Mesendoderm (in vitro differentiated cells): ENCODE measurements around the gene ANO6.

Source experiments
- DNase-seq: peaks from one replicate; pipeline ENCODE4 v3.0.0; 2013
- H2AK5ac ChIP-seq: 2 replicates; pipeline ENCODE4 v1.6.1; 2013; ENCODE audit warnings: low read length, inconsistent platforms
- H2BK120ac ChIP-seq: 2 replicates; pipeline ENCODE4 v1.6.1; 2013; ENCODE audit warnings: low read depth, mild to moderate bottlenecking, low read length, moderate library complexity, mixed read lengths
- H2BK15ac ChIP-seq: replicated peaks from 2 replicates; pipeline ENCODE4 v1.6.1; 2013; ENCODE audit warnings: low read depth, mild to moderate bottlenecking, moderate library complexity
- H2BK5ac ChIP-seq: 2 replicates; pipeline ENCODE4 v1.6.1; 2013; ENCODE audit warnings: low read length, inconsistent platforms
- H3K18ac ChIP-seq: 2 replicates; pipeline ENCODE4 v1.6.1; 2013; ENCODE audit warnings: mild to moderate bottlenecking, low read length, mixed read lengths
- H3K23ac ChIP-seq: one replicate; pipeline ENCODE4 v1.6.1; 2013; ENCODE audit warnings: low read length
- H3K27ac ChIP-seq: 2 replicates; pipeline ENCODE4 v1.5.1; 2013; ENCODE audit warnings: low read depth, mild to moderate bottlenecking, inconsistent platforms, low read length, moderate library complexity
- H3K27me3 ChIP-seq: 2 replicates; pipeline ENCODE4 v1.6.1; 2013; ENCODE audit warnings: low read length, control low read depth, mild to moderate bottlenecking, inconsistent platforms; ENCODE audit not compliant: insufficient read depth, poor library complexity
- H3K36me3 ChIP-seq: 2 replicates; pipeline ENCODE4 v1.6.1; 2013; ENCODE audit warnings: low read length, inconsistent platforms; ENCODE audit not compliant: control insufficient read depth, insufficient read depth
- H3K4ac ChIP-seq: one replicate; pipeline ENCODE4 v1.6.1; 2013; ENCODE audit warnings: low read depth, mild to moderate bottlenecking, low read length, moderate library complexity
- H3K4me1 ChIP-seq: 2 replicates; pipeline ENCODE4 v1.6.1; 2013; ENCODE audit warnings: low read depth, low read length, inconsistent platforms; ENCODE audit not compliant: control insufficient read depth
- H3K4me2 ChIP-seq: 2 replicates; pipeline ENCODE4 v1.6.1; 2013; ENCODE audit warnings: low read length
- H3K4me3 ChIP-seq: 2 replicates; pipeline ENCODE4 v1.5.1; 2013; ENCODE audit warnings: mild to moderate bottlenecking, low read length
- H3K56ac ChIP-seq: one replicate; pipeline ENCODE4 v1.6.1; 2013; ENCODE audit warnings: low read length
- H3K79me1 ChIP-seq: 2 replicates; pipeline ENCODE4 v1.6.1; 2013; ENCODE audit warnings: low read length, inconsistent platforms
- H3K79me2 ChIP-seq: 2 replicates; pipeline ENCODE4 v1.6.1; 2013; ENCODE audit warnings: mild to moderate bottlenecking, low read length; ENCODE audit not compliant: control insufficient read depth, insufficient read depth
- H3K9ac ChIP-seq: 2 replicates; pipeline ENCODE4 v1.6.1; 2013; ENCODE audit warnings: low read length, inconsistent platforms
- H4K5ac ChIP-seq: one replicate; pipeline ENCODE4 v1.6.1; 2013; ENCODE audit warnings: low read length
- H4K8ac ChIP-seq: one replicate; pipeline ENCODE4 v1.6.1; 2013; ENCODE audit warnings: low read depth, mild to moderate bottlenecking, control low read depth, low read length, moderate library complexity
- WGBS: extraction: QIAGEN DNeasy Blood & Tissue Kit; methylation state at CpG from one replicate; pipeline ENCODE4 v1.1.7; 2013; ENCODE audit warnings: low lambda C conversion rate, missing lambda C conversion rate; ENCODE audit not compliant: insufficient coverage; ENCODE audit errors: extremely low coverage; 5-methylcytosine and 5-hydroxymethylcytosine counted together

ANO6 gene

GRCh38 chr12:45214749-45215418, 1.0 kb upstream of the ANO6 start:
- no peak for DNase-seq
- no peak overlapping the region for H3K4ac ChIP-seq
- H3K36me3 ChIP-seq, result no peaks in the 10 kb centered on the region
- H2BK15ac ChIP-seq, result no peak overlapping the region
- peaks cover 34% of the 10 kb centered on the region for H3K79me2 ChIP-seq
- no peak overlapping the region for H4K5ac ChIP-seq
- no peaks in the 10 kb centered on the region for H3K27me3 ChIP-seq
- no peak overlapping the region for H2BK120ac ChIP-seq
- no peak overlapping the region for H2AK5ac ChIP-seq
- no CpG with 5 or more reads among the region's 11 CpGs for WGBS
- no peak overlapping the region for H4K8ac ChIP-seq
- peak overlapping the region; percentile 77 for H3K4me3 ChIP-seq
- peaks cover 6% of the 10 kb centered on the region for H3K79me1 ChIP-seq
- H3K4me1 ChIP-seq, result peaks cover 5% of the 10 kb centered on the region
- H3K23ac ChIP-seq, result no peak overlapping the region
- peak overlapping the region; percentile 90 for H3K4me2 ChIP-seq
- no peak overlapping the region for H3K18ac ChIP-seq
- H2BK5ac ChIP-seq, result no peak overlapping the region
- H3K56ac ChIP-seq, result peak overlapping the region; percentile 95
- H3K27ac ChIP-seq, result peak overlapping the region; percentile 95
- peak overlapping the region; percentile 72 for H3K9ac ChIP-seq

GRCh38 chr12:45216230-45216982, 511 bp downstream of the ANO6 start:
- peaks cover 10% of the 10 kb centered on the region for H3K79me1 ChIP-seq
- peak overlapping the region; percentile 72 for H3K9ac ChIP-seq
- H3K27me3 ChIP-seq, result no peaks in the 10 kb centered on the region
- peaks cover 19% of the 10 kb centered on the region for H3K4me1 ChIP-seq
- peak overlapping the region; percentile 32 for H2BK120ac ChIP-seq
- DNase-seq, result peak; percentile 79
- peak overlapping the region; percentile 70 for H3K4me2 ChIP-seq
- H3K27ac ChIP-seq, result peak overlapping the region; percentile 95
- peak overlapping the region; percentile 94 for H3K23ac ChIP-seq
- WGBS, result no CpG with 5 or more reads among the region's 70 CpGs
- no peak overlapping the region for H2BK15ac ChIP-seq
- peak overlapping the region; percentile 98 for H3K18ac ChIP-seq
- peak overlapping the region; percentile 58 for H3K4ac ChIP-seq
- H4K5ac ChIP-seq, result no peak overlapping the region
- H3K79me2 ChIP-seq, result peaks cover 47% of the 10 kb centered on the region
- H2AK5ac ChIP-seq, result no peak overlapping the region
- peak overlapping the region; percentile 77 for H3K4me3 ChIP-seq
- no peaks in the 10 kb centered on the region for H3K36me3 ChIP-seq
- peak overlapping the region; percentile 63 for H2BK5ac ChIP-seq
- H4K8ac ChIP-seq, result peak overlapping the region; percentile 41
- peak overlapping the region; percentile 95 for H3K56ac ChIP-seq

GRCh38 chr12:45216983-45217485, 1.1 kb downstream of the ANO6 start:
- Histone ChIP-seq H3K9ac (peak overlapping the region; percentile 72), H2AK5ac (no peak overlapping the region), H3K4me2 (peak overlapping the region; percentile 70), H2BK5ac (peak overlapping the region; percentile 45), H3K23ac (no peak overlapping the region), H3K27ac (peak overlapping the region; percentile 95), H2BK15ac (peak overlapping the region; percentile 41), H3K36me3 (no peaks in the 10 kb centered on the region), H3K56ac (peak overlapping the region; percentile 95), H3K18ac (peak overlapping the region; percentile 98), H3K79me1 (peaks cover 10% of the 10 kb centered on the region), H3K4ac (peak overlapping the region; percentile 58), H2BK120ac (peak overlapping the region; percentile 29), H3K27me3 (no peaks in the 10 kb centered on the region), H4K8ac (no peak overlapping the region), H3K4me1 (peaks cover 20% of the 10 kb centered on the region), H4K5ac (no peak overlapping the region), H3K79me2 (peaks cover 53% of the 10 kb centered on the region), H3K4me3 (peak overlapping the region; percentile 77)
- DNase-seq, result no peak
- WGBS, result no CpG with 5 or more reads among the region's 9 CpGs

- Histone ChIP-seq H3K23ac (no peak overlapping the region), H2BK5ac (no peak overlapping the region), H3K27me3 (no peaks in the 10 kb centered on the region), H2BK15ac (no peak overlapping the region), H2BK120ac (no peak overlapping the region), H3K9ac (peak overlapping the region; percentile 57), H4K8ac (no peak overlapping the region), H3K4me1 (peaks cover 24% of the 10 kb centered on the region), H3K18ac (no peak overlapping the region), H3K79me2 (peaks cover 61% of the 10 kb centered on the region), H4K5ac (no peak overlapping the region), H3K36me3 (no peaks in the 10 kb centered on the region), H2AK5ac (no peak overlapping the region), H3K56ac (peak overlapping the region; percentile 46), H3K4me2 (peak overlapping the region; percentile 41), H3K27ac (no peak overlapping the region), H3K79me1 (peaks cover 12% of the 10 kb centered on the region), H3K4ac (no peak overlapping the region), H3K4me3 (no peak overlapping the region)
- no peak for DNase-seq
- no CpG with 5 or more reads among the region's 2 CpGs for WGBS
Measured at GRCh38 chr12:45217846-45218245, 2.0 kb downstream of the ANO6 start.

GRCh38 chr12:45219621-45220020, 3.7 kb downstream of the ANO6 start:
- Histone ChIP-seq H4K5ac (no peak overlapping the region), H3K79me1 (peaks cover 14% of the 10 kb centered on the region), H3K4me2 (no peak overlapping the region), H3K23ac (peak overlapping the region; percentile 11), H3K4me3 (no peak overlapping the region), H3K36me3 (no peaks in the 10 kb centered on the region), H3K4me1 (peaks cover 28% of the 10 kb centered on the region), H3K18ac (no peak overlapping the region), H2BK5ac (no peak overlapping the region), H3K4ac (no peak overlapping the region), H3K9ac (no peak overlapping the region), H3K27me3 (no peaks in the 10 kb centered on the region), H3K79me2 (peaks cover 72% of the 10 kb centered on the region), H2AK5ac (no peak overlapping the region), H2BK120ac (no peak overlapping the region), H3K56ac (peak overlapping the region; percentile 49), H4K8ac (no peak overlapping the region), H2BK15ac (no peak overlapping the region), H3K27ac (no peak overlapping the region)
- no CpG with 5 or more reads among the region's 2 CpGs for WGBS
- DNase-seq, result no peak
